K562 (cell line): ENCODE data around the gene BEST2. TPM values are rescaled to one million over a fixed set of nuclear protein-coding genes. Genes with fewer than 3 reads are reported as not detected.

Source experiments
- ARID1B ChIP-seq: fragments of 450-650 bp; IDR thresholded peaks from 2 replicates; pipeline ENCODE4 v1.6.1; 2016; ENCODE audit warnings: antibody characterized with exemption, mild to moderate bottlenecking, inconsistent platforms
- CTCF ChIP-seq, 3 experiments: IDR thresholded peaks in 2 of 3; conservative IDR thresholded peaks in 1 of 3; 2 replicates each; pipeline ENCODE4 v1.5.1; 2011 to 2012; ENCODE audit warnings: low read length in 3 of 3, mild to moderate bottlenecking in 3 of 3, control low read depth in 2 of 3, improper control_type of control experiment in 1 of 3, inconsistent platforms in 1 of 3, low read depth in 1 of 3, mixed read lengths in 1 of 3, moderate library complexity in 1 of 3; ENCODE audit not compliant: insufficient read depth in 2 of 3
- CTCFL ChIP-seq: IDR thresholded peaks from 2 replicates; pipeline ENCODE4 v1.6.1; 2011; ENCODE audit warnings: borderline replicate concordance, low read depth, mild to moderate bottlenecking, moderate library complexity, low read length; ENCODE audit not compliant: insufficient read depth, poor library complexity, severe bottlenecking
- ETV1 ChIP-seq: fragments of 450-650 bp; conservative IDR thresholded peaks from 2 replicates; pipeline ENCODE4 v1.6.1; 2016; ENCODE audit warnings: missing genetic modification characterization, control low read depth, low read depth, missing compliant biosample characterization
- HDAC6 ChIP-seq: IDR thresholded peaks from 2 replicates; pipeline ENCODE4 v1.6.1; 2012; ENCODE audit warnings: low read depth, mild to moderate bottlenecking, control low read depth, inconsistent platforms, low read length, moderate library complexity
- MBD2 ChIP-seq: sonication (generic); IDR thresholded peaks from 2 replicates; pipeline ENCODE4 v1.6.1; 2016; ENCODE audit warnings: low read depth, borderline replicate concordance
- MITF ChIP-seq: IDR thresholded peaks from 2 replicates; pipeline ENCODE4 v1.6.1; 2014; ENCODE audit warnings: antibody characterized with exemption
- MLX ChIP-seq, 2 experiments: fragments of 450-650 bp in 1 of 2; sonication (generic) in 1 of 2; formaldehyde crosslinking; conservative IDR thresholded peaks; 2 replicates each; pipeline versions ENCODE4 v1.4.0 to v1.8.1; 2020 to 2022; ENCODE audit warnings: mild to moderate bottlenecking in 1 of 2, missing genetic modification reagents in 1 of 2
- MNT ChIP-seq, 2 experiments: fragments of 450-650 bp; conservative IDR thresholded peaks; 2 replicates each; pipeline ENCODE4 v1.6.1; 2017; ENCODE audit warnings: mild to moderate bottlenecking in 2 of 2, moderate library complexity in 2 of 2
- NUFIP1 ChIP-seq: fragments of 450-650 bp; IDR thresholded peaks from 2 replicates; pipeline ENCODE4 v1.6.1; 2018; ENCODE audit not compliant: partially characterized antibody
- RFX5 ChIP-seq: IDR thresholded peaks from 2 replicates; pipeline ENCODE4 v1.6.1; 2011; ENCODE audit warnings: low read depth, mild to moderate bottlenecking, improper control_type of control experiment, low read length
- TAL1 ChIP-seq: fragments of 450-650 bp; IDR thresholded peaks from 2 replicates; pipeline ENCODE4 v1.6.1; 2016; ENCODE audit warnings: mild to moderate bottlenecking
- TBL1XR1 ChIP-seq, 2 experiments: IDR thresholded peaks; 2 replicates each; pipeline ENCODE4 v1.6.1; 2012; ENCODE audit warnings: improper control_type of control experiment in 2 of 2, low read length in 2 of 2, mild to moderate bottlenecking in 1 of 2
- TEAD2 ChIP-seq: fragments of 450-650 bp; IDR thresholded peaks from 2 replicates; pipeline ENCODE4 v1.6.1; 2016; ENCODE audit warnings: missing genetic modification characterization, control low read depth, missing compliant biosample characterization
- ZBTB2 ChIP-seq: fragments of 450-650 bp; IDR thresholded peaks from 2 replicates; pipeline ENCODE4 v1.6.1; 2016; ENCODE audit warnings: antibody characterized with exemption
- ZNF717 ChIP-seq: fragments of 250-450 bp; sonication (Bioruptor Pico); IDR thresholded peaks from 2 replicates; pipeline ENCODE4 v1.5.0; 2021
- ZNF766 ChIP-seq: fragments of 200-800 bp; sonication (Bioruptor generic); conservative IDR thresholded peaks from 2 replicates; pipeline ENCODE4 v1.6.1; 2016; ENCODE audit warnings: missing genetic modification characterization, missing compliant biosample characterization
- polyA plus RNA-seq, 8 experiments: library from polyadenylated mRNA; depleted of rRNA in 4 of 8; stranded (reverse) in 5 of 8; unstranded in 3 of 8; fragments of >200 nt; fragmentation: Nextera tagmentation in 2 of 8; fragmentation: Illumina TruSeq in 1 of 8; extraction: Ambion mirVana in 2 of 8; extraction: Trizol in 1 of 8; gene quantifications; 2 replicates each; pipeline versions ENCODE4 v1.2.1 to v1.2.3, GENCODE V29; 2011 to 2014; ENCODE audit warnings: inconsistent platforms in 1 of 8, missing spikeins in 1 of 8
- total RNA-seq, 7 experiments: library from RNA; depleted of rRNA in 6 of 7; stranded (reverse); fragments of >200 nt in 6 of 7; fragmentation: Illumina TruSeq in 2 of 7; extraction: Trizol in 2 of 7; gene quantifications; 2 replicates each; pipeline versions ENCODE4 v1.2.1 to v1.2.3, GENCODE V29; 2011 to 2021; ENCODE audit warnings: low replicate concordance in 1 of 7

The BEST2 gene
- total and polyA plus RNA-seq, 9 of the 15 experiments (the other 6 are each of a cell fraction or from before 2014, with no cell fraction given): not detected

- TF ChIP-seq NUFIP1: no peak
- TF ChIP-seq MBD2: no peak; the same call in 1 of the 2 replicates
- no peak; the same call in 1 of the 2 replicates for TF ChIP-seq ZNF766 (CRISPR knock-in tag)
- peak; percentile 65 for TF ChIP-seq CTCFL
- TF ChIP-seq MITF: no peak
- no peak for TF ChIP-seq HDAC6
- peak; percentile 50; the same call in 1 of the 2 replicates for TF ChIP-seq ARID1B
- no peak for TF ChIP-seq TAL1
- TF ChIP-seq MLX (CRISPR knock-in tag; conservative IDR thresholded peaks at IDR 0.05): no peak
- no peak for TF ChIP-seq TEAD2 (tag)
- no peak for TF ChIP-seq RFX5
- no peak for TF ChIP-seq ZNF717 (CRISPR knock-in tag)
- peak; percentile 20 to 32 (median 30); a peak in 2 of 6 replicates for TF ChIP-seq CTCF (IDR thresholded peaks at IDR 0.05 in 2 of 3, conservative IDR thresholded peaks at IDR 0.05 in 1 of 3; ENCODE audit: insufficient read depth in 2 of 3, low read depth in 1 of 3, low read length in 3 of 3)
- peak in 1 of 2 experiments; percentile 11; a peak in 1 of 4 replicates for TF ChIP-seq TBL1XR1 (IDR thresholded peaks at IDR 0.05; ENCODE audit: low read length in 2 of 2)
- TF ChIP-seq ZBTB2: peak; percentile 97
- 0 out of 2 replicates have a peak, but pooled peaks have one; percentile 53 for TF ChIP-seq ETV1 (tag)
- peak; percentile 83 to 93 for TF ChIP-seq MNT (conservative IDR thresholded peaks at IDR 0.05)
These were observed 31.1 kb downstream of the BEST2 start (continued) for GRCh38 chr19:12782424-12783290.
